ENCODE measurements around the gene PIK3AP1. TPM values are rescaled to one million over a fixed set of nuclear protein-coding genes. Genes with fewer than 3 reads are reported as not detected.

PIK3AP1 gene
- total RNA-seq, 1 experiment from 2014 or later: 1.7 TPM

DNA sequence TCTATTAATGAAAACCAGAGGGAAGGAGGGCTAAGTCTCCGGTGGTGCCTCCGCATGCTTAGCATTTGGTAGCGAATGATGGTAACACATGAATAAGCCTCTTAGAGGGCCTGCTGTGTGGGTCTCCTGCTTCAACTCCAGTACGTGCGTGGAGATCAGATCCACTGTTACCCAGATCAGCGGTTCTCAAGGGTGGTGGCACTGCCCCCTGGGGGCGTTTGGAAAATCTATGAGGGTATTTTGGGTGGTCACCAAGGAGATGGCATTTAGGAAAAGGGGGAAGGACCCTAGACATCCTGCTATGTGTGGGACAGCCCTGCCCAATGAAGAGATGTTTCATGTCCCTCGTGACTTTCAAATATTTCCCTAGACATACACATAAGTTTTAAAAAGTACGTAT is 76.4 kb downstream of the PIK3AP1 start:
- WGBS (ENCODE audit: extremely low coverage, insufficient read length, low lambda C conversion rate): no CpG with 5 or more reads among the region's 9 CpGs
- H3K27ac Mint-ChIP-seq: no peak overlapping the region
- Histone ChIP-seq H4K8ac (replicated peaks; ENCODE audit: insufficient read length, low read depth, low read length) (no peak overlapping the region), H2BK5ac (ENCODE audit: insufficient read length, low read length) (no peak overlapping the region), H3K4me1 (ENCODE audit: insufficient read depth, low read length) (no peaks in the 10 kb centered on the region), H3K9ac (ENCODE audit: extremely low read depth, insufficient read length, low read length) (no peak overlapping the region), H2AK5ac (ENCODE audit: insufficient read length, low read length) (no peak overlapping the region), H3K56ac (ENCODE audit: insufficient read length, low read depth, low read length) (no peak overlapping the region), H3K79me2 (ENCODE audit: insufficient read depth, low read length) (no peaks in the 10 kb centered on the region), H4K91ac (ENCODE audit: insufficient read length, low read depth, low read length) (no peak overlapping the region), H2BK15ac (ENCODE audit: low read depth, low read length) (no peak overlapping the region), H3K9me3 (ENCODE audit: control insufficient read depth, low read depth, low read length) (no peaks in the 10 kb centered on the region), H3K27me3 (ENCODE audit: insufficient read depth, low read length) (no peaks in the 10 kb centered on the region), H3K18ac (ENCODE audit: insufficient read length, low read depth, low read length) (no peak overlapping the region), H3K4ac (ENCODE audit: low read depth, low read length) (no peak overlapping the region), H2BK12ac (ENCODE audit: insufficient read length, low read depth, low read length) (no peak overlapping the region), H3K14ac (ENCODE audit: insufficient read depth, low read length) (no peak overlapping the region), H3K23ac (ENCODE audit: insufficient read length, low read depth, low read length) (no peak overlapping the region), H3K79me1 (ENCODE audit: insufficient read depth, low read depth, low read length, poor library complexity, severe bottlenecking) (no peaks in the 10 kb centered on the region), H4K20me1 (ENCODE audit: control insufficient read depth, insufficient read depth, insufficient read length) (no peaks in the 10 kb centered on the region), H4K5ac (ENCODE audit: insufficient read length, low read depth, low read length) (no peak overlapping the region), H2AFZ (ENCODE audit: low read length) (no peak overlapping the region), H3K23me2 (ENCODE audit: insufficient read length, low read depth, low read length, poor library complexity, severe bottlenecking) (no peaks in the 10 kb centered on the region), H3K4me2 (ENCODE audit: insufficient read depth, insufficient read length, low read length) (no peak overlapping the region), H2BK120ac (ENCODE audit: low read depth, low read length, poor library complexity, severe bottlenecking) (no peak overlapping the region), H2BK20ac (ENCODE audit: low read depth, low read length, poor library complexity, severe bottlenecking) (no peak overlapping the region), H3T11ph (ENCODE audit: low read length) (no peak overlapping the region), H3K27ac (ENCODE audit: insufficient read length, low read depth, low read length) (no peak overlapping the region)
- TF ChIP-seq, protein P1, sequence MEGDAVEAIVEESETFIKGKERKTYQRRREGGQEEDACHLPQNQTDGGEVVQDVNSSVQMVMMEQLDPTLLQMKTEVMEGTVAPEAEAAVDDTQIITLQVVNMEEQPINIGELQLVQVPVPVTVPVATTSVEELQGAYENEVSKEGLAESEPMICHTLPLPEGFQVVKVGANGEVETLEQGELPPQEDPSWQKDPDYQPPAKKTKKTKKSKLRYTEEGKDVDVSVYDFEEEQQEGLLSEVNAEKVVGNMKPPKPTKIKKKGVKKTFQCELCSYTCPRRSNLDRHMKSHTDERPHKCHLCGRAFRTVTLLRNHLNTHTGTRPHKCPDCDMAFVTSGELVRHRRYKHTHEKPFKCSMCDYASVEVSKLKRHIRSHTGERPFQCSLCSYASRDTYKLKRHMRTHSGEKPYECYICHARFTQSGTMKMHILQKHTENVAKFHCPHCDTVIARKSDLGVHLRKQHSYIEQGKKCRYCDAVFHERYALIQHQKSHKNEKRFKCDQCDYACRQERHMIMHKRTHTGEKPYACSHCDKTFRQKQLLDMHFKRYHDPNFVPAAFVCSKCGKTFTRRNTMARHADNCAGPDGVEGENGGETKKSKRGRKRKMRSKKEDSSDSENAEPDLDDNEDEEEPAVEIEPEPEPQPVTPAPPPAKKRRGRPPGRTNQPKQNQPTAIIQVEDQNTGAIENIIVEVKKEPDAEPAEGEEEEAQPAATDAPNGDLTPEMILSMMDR (conservative IDR thresholded peaks at IDR 0.05): peak; percentile 37; the same call in 2 of the 3 replicates
- H3K9me3 Mint-ChIP-seq: no peaks in the 10 kb centered on the region; a peak in 1 of 5 replicates
- H3K36me3 Mint-ChIP-seq (ENCODE audit: insufficient read depth in 1 of 3, low read depth in 3 of 3): no peaks in the 10 kb centered on the region
- H3K4me1 Mint-ChIP-seq: peaks cover 0 to 6% of the 10 kb centered on the region in 2 experiments; a peak in 1 of 4 replicates
- no peak for DNase-seq
- no peak overlapping the region for H3K4me3 Mint-ChIP-seq
- H3K27me3 Mint-ChIP-seq (ENCODE audit: low read depth): no peaks in the 10 kb centered on the region

All from H9 (cell line).